Head of caudate nucleus (tissue), 42 donors: ENCODE results near the gene SAPCD1.

Experiments used
- DNase-seq, 42 donors: peaks; one replicate each; pipeline versions ENCODE4 v3.0.0 to v3.0.0-alpha.2; 2020 to 2021; ENCODE audit warnings: mixed read lengths in 7 of 42
- intact Hi-C: fragments of 100-400 bp; cut with DNase I; formaldehyde crosslinking; loops from one replicate; pipeline ENCODE4 v1.15.0; 2022

Gene SAPCD1

GRCh38 chr6:31740397-31741223 is 21.8 kb upstream of the SAPCD1 start:
- DNase-seq: peak in 4 of 42 donors; percentile 27 to 56 (median 40)
- intact Hi-C loops: no loop called here

GRCh38 chr6:31741815-31742214 is 20.6 kb upstream of the SAPCD1 start:
- DNase-seq: no peak
- intact Hi-C loops: no loop called here

DNA sequence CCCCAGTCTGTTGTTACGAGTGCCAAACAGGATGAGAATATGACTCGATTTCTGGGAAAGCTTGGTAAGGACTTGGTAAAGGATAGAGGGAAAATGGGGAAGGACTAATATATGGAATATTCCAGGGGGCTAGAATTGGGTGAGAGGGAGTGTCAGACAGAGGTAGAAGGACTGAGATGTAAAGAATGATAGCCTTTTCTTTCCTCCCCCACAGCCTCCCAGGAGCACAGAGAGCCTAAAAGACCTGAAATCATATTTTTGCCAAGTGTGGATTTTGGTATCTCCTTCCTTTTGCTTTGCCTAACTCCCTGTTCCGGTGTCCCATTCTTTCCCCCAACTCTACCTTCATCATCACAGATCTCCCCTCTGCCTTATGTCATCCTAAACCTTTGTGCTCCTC is 19.6 kb upstream of the SAPCD1 start:
- intact Hi-C loops: no loop called here
- DNase-seq: no peak

GRCh38 chr6:31744422-31744821 is 18.0 kb upstream of the SAPCD1 start:
- intact Hi-C loops: no loop called here
- no peak for DNase-seq

DNA sequence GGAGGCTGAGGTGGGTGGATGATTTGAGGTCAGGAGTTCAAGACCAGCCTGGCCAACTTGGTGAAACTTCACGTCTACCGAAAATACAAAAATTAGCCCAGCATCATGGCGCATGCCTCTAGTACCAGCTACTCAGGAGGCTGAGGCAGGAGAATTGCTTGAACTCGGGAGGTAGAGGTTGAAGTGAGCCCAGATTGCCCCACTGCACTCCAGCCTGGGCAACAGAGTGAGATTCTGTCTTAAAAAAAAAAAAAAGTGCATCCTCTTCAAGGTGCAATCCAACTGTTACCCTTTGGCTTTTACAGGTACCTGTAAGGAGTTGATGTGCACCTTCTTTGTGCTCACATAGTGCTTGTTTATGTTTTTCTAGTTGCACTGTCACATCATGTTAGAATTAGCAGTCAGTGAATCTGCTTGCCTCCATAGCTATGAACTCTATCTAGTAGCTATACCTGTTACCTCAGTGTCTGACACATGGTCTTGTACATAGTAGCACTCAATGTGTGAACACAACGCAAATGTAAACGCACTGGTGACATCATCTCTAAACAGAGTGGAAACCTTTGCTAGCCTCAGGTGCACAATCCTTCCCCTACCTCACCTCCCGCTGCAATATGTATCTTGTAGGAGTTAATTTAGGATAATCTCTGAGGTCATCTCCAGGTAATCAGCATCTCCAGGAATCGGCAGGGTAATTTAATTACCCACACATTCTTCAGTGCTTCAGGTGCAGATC is 13.0 kb upstream of the SAPCD1 start:
- intact Hi-C loops: no loop called here
- DNase-seq: no peak

GRCh38 chr6:31750411-31751022 is 11.9 kb upstream of the SAPCD1 start:
- DNase-seq: no peak
- intact Hi-C loops: no loop called here

GRCh38 chr6:31752739-31753319 is 9.6 kb upstream of the SAPCD1 start:
- no peak for DNase-seq
- intact Hi-C loops: no loop called here

DNA sequence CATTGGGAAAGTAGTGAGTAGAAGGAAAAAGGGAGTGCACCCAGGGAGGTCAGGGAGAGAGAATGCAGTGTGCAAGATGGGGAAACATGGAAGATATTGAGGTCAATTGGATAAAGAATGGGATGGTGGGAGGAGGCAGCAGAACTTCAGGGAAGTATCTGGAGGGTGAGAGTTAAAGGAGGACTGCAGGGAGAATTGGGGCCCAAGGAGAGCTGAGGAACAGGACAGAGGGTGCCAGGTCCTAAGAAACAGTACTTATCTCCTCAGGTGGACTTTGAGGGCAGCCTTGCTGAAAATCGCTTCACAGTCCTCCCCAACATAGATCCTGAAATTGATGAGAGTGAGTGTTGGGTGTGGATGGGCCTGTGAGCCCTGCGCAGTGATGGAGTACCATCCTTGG is 4.2 kb upstream of the SAPCD1 start:
- intact Hi-C loops: no loop called here
- no peak for DNase-seq

DNA sequence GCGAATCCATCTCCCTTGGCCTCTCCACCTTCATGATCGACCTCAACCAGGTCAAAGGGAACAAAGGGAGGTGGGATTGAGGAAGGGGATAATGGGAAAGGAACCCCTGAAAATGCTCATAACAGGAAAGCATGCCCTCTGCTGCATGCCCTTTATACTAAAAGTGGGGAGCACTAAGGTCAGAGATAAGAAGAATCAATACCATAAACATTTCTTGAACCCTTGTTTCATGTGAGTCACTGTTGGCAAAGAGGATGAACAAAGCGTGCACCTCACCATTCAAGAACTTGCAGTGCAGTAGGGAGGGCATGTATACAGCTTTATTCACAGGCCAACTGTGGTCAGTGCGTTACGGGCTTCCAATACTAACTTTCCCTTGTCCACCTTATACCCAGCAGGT is 1.7 kb upstream of the SAPCD1 start:
- intact Hi-C loops: no loop called here
- DNase-seq: no peak

GRCh38 chr6:31761343-31761742 is 1.1 kb upstream of the SAPCD1 start:
- DNase-seq: no peak
- intact Hi-C loops: no loop called here

DNA sequence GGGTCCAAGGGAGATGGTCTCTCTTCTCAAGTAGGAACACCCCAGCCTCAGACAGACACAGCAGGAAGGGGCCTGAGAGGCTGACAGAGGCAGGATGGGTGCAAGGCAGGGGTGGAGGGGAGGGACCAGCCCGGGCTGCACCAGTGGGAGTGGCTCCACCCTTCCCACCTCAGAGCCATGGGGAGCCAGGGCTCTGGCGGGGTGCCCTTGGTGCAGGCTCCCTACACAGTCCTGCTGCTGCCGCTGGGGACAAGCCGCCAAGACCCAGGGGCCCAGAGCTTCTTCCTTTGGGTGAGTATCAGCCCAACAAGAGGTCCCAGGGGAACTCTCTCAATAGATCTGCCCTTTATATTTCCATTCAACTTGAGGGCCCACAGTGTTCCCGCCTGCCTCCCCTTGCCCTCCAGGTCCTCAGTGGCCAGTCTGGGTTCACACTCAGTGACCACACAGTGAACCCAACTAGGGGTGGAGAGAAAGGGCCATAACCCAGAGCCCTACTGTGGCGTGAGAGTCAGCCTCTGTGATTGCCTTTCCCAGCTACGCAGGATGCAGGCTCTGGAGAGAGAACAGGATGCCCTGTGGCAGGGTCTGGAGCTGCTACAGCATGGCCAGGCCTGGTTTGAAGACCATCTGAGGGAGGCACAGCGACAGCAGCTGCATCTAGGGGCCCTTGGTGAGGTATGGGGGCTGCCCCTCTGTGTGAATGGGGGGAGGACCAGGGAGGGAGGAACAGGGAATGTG is 592 bp downstream of the SAPCD1 start:
- intact Hi-C loops: no loop called here
- DNase-seq: no peak

DNA sequence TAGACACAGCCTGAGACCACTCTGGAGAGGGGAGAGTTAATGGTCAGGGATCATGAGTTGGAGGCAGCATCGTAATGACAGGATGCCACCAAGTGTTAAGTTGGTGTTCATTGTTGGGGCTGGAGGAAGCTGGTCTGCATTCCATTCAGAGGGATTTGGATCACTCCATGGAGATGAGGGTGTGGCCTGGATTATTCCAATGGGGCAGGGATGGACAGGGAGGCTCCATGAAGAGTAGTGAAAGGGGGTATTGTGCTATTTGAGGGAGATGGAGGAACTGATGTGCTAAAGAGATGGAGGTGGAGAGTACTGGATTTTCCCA is 1.1 kb downstream of the SAPCD1 start:
- intact Hi-C loops: no loop called here
- peak in 1 of 42 donors; percentile 21 for DNase-seq

DNA sequence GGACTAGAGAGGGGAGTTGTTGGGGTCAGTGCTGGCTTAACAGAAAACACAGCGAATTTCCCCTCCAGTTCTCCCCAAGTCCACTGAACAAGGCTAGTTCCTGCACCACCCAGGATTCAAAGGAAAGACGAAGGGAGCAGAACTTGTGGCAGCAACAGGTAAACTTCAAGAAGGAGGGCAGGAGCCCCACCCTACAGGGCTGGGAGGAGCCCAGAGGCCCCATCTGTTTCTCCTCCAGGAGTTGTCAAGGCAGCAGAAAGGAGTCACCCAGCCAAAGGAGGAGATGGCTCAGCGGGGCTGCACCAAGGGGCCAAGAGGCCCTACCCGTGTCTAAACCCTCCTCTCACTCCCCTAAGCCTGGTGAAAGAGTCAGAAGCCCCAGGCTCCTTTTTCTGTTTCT is 1.7 kb downstream of the SAPCD1 start:
- intact Hi-C loops: no loop called here
- no peak for DNase-seq

DNA sequence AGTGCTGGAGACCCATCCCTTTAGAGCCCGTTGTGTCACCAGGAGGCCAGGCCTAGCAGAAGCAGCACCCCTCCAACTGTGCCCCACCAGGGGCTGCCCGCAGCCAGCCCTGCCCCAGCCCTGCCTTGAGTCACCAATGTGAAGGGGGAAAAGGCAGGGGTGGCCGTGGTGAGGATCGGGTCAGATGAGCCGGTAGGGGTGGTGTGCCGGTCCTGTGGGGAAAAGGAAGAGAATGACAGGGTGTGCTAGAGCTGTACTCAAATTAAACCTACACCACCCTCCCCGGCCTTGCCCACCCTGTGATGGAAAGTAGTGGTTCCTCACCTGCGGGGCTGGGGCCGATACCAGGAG is 3.1 kb downstream of the SAPCD1 start:
- intact Hi-C loops: no loop called here
- DNase-seq: no peak

- intact Hi-C loops: no loop called here
- no peak for DNase-seq
Observed at GRCh38 chr6:31765910-31766794, 3.7 kb downstream of the SAPCD1 start.

- DNase-seq: no peak
- intact Hi-C loops: no loop called here
Observed at GRCh38 chr6:31767096-31767645, 4.7 kb downstream of the SAPCD1 start.

GRCh38 chr6:31768363-31769257 is 6.2 kb downstream of the SAPCD1 start:
- peak in 2 of 42 donors; percentile 16 to 51 for DNase-seq
- intact Hi-C loops: no loop called here
